PFSK-1 (cell line): ENCODE data around the gene MAN1C1.

Source experiments
- FOXP2 ChIP-seq: optimal IDR thresholded peaks from 2 replicates; pipeline ENCODE3; 2011; ENCODE audit warnings: borderline replicate concordance, control low read depth, inconsistent platforms; ENCODE audit not compliant: insufficient read depth; ENCODE audit errors: extremely low read length, extremely low read depth
- POLR2AphosphoS5 ChIP-seq: IDR thresholded peaks from 2 replicates; pipeline ENCODE4 v1.6.1; 2012; ENCODE audit warnings: low read depth, mild to moderate bottlenecking, control low read depth, low read length, moderate library complexity
- REST ChIP-seq, 2 experiments: IDR thresholded peaks; 2 replicates each; pipeline versions ENCODE4 v1.6.1 to v1.8.0; 2011 to 2012; ENCODE audit warnings: low read depth in 2 of 2, low read length in 2 of 2, control low read depth in 1 of 2, inconsistent platforms in 1 of 2, mild to moderate bottlenecking in 1 of 2, moderate library complexity in 1 of 2; ENCODE audit not compliant: insufficient read depth in 1 of 2
- SIN3A ChIP-seq: IDR thresholded peaks from 2 replicates; pipeline ENCODE4 v1.6.1; 2012; ENCODE audit warnings: mild to moderate bottlenecking, low read length, moderate library complexity, borderline replicate concordance; ENCODE audit not compliant: insufficient read depth
- TAF1 ChIP-seq: IDR thresholded peaks from 2 replicates; pipeline ENCODE4 v1.6.1; 2012; ENCODE audit warnings: low read length, control low read depth, borderline replicate concordance; ENCODE audit not compliant: insufficient read depth

Gene MAN1C1

GRCh38 chr1:25616987-25617624, 515 bp downstream of the MAN1C1 start:
- no peak for TF ChIP-seq FOXP2
- no peak for TF ChIP-seq REST (IDR thresholded peaks at IDR 0.05; ENCODE audit: insufficient read depth in 1 of 2, low read depth in 2 of 2, low read length in 2 of 2)
- TF ChIP-seq SIN3A = no peak
- TF ChIP-seq POLR2AphosphoS5 = no peak
- TF ChIP-seq TAF1 = no peak

- TF ChIP-seq REST (IDR thresholded peaks at IDR 0.05; ENCODE audit: insufficient read depth in 1 of 2, low read depth in 2 of 2, low read length in 2 of 2) (no peak), SIN3A (no peak), TAF1 (no peak), POLR2AphosphoS5 (no peak), FOXP2 (no peak)
Observed at GRCh38 chr1:25617625-25618432, 1.2 kb downstream of the MAN1C1 start.

GRCh38 chr1:25618433-25618808, 1.8 kb downstream of the MAN1C1 start:
- no peak for TF ChIP-seq SIN3A
- TF ChIP-seq POLR2AphosphoS5 = no peak
- TF ChIP-seq REST (IDR thresholded peaks at IDR 0.05; ENCODE audit: insufficient read depth in 1 of 2, low read depth in 2 of 2, low read length in 2 of 2) = no peak
- no peak for TF ChIP-seq TAF1
- TF ChIP-seq FOXP2 = no peak

- no peak for TF ChIP-seq SIN3A
- TF ChIP-seq FOXP2 = no peak
Observed at GRCh38 chr1:25619101-25619890, 2.7 kb downstream of the MAN1C1 start.

GRCh38 chr1:25620211-25620610, 3.6 kb downstream of the MAN1C1 start:
- no peak for TF ChIP-seq FOXP2
- TF ChIP-seq SIN3A = no peak

GRCh38 chr1:25620701-25621350, 4.2 kb downstream of the MAN1C1 start:
- TF ChIP-seq SIN3A = no peak
- no peak for TF ChIP-seq REST (IDR thresholded peaks at IDR 0.05; ENCODE audit: insufficient read depth in 1 of 2, low read depth in 2 of 2, low read length in 2 of 2)
- no peak for TF ChIP-seq TAF1
- no peak for TF ChIP-seq FOXP2
- TF ChIP-seq POLR2AphosphoS5 = no peak
